Spleen (tissue), 11 donors: ENCODE results near the gene RNF41. TPM values are rescaled to one million over a fixed set of nuclear protein-coding genes. Genes with fewer than 3 reads are reported as not detected.
A peak's percentile ranks its signal among the peaks of the same experiment; 100 is the strongest.

Source experiments
- DNase-seq: peaks from one replicate; pipeline ENCODE4 v3.0.0-alpha.2; 2020
- H3K27ac ChIP-seq, 8 donors: fragments of 200-600 bp; sonication (generic) in 7 of 8; 1 replicate in 4 of 8; 2 replicates in 4 of 8; pipeline versions ENCODE4 v1.5.0 to v1.8.0; 2016 to 2021; ENCODE audit warnings: inconsistent platforms in 4 of 8, mild to moderate bottlenecking in 4 of 8, moderate library complexity in 1 of 8
- H3K27me3 ChIP-seq, 7 donors: fragments of 200-600 bp; sonication (generic) in 6 of 7; replicated peaks in 1 of 7; 1 replicate in 4 of 7; 2 replicates in 3 of 7; pipeline versions ENCODE4 v1.5.0 to v1.8.0; 2016 to 2021; ENCODE audit warnings: inconsistent platforms in 3 of 7, mild to moderate bottlenecking in 1 of 7
- H3K36me3 ChIP-seq, 6 donors: fragments of 200-600 bp; sonication (generic) in 5 of 6; 1 replicate in 4 of 6; 2 replicates in 2 of 6; pipeline versions ENCODE4 v1.5.0 to v1.8.0; 2016 to 2021; ENCODE audit warnings: inconsistent platforms in 2 of 6
- H3K4me1 ChIP-seq, 6 donors: fragments of 200-600 bp; sonication (generic) in 5 of 6; 1 replicate in 3 of 6; 2 replicates in 3 of 6; pipeline versions ENCODE4 v1.5.0 to v1.8.0; 2016 to 2021; ENCODE audit warnings: inconsistent platforms in 3 of 6
- H3K4me3 ChIP-seq, 8 donors: fragments of 200-600 bp; sonication (generic) in 7 of 8; 1 replicate in 4 of 8; 2 replicates in 4 of 8; pipeline versions ENCODE4 v1.5.0 to v1.8.0; 2016 to 2021; ENCODE audit warnings: inconsistent platforms in 4 of 8, mild to moderate bottlenecking in 4 of 8, moderate library complexity in 2 of 8
- H3K9me3 ChIP-seq, 8 donors: fragments of 200-600 bp; sonication (generic) in 7 of 8; 1 replicate in 4 of 8; 2 replicates in 4 of 8; pipeline versions ENCODE4 v1.5.0 to v1.8.0; 2016 to 2021; ENCODE audit warnings: inconsistent platforms in 4 of 8
- CTCF ChIP-seq, 11 experiments: fragments of 200-600 bp in 7 of 11; fragments of 450-650 bp in 4 of 11; sonication (generic) in 4 of 11; IDR thresholded peaks in 8 of 11; conservative IDR thresholded peaks in 3 of 11; 1 replicate in 7 of 11; 2 replicates in 4 of 11; pipeline versions ENCODE4 v1.4.0 to v1.8.0; 2016 to 2021; ENCODE audit warnings: antibody characterized with exemption in 11 of 11, inconsistent platforms in 4 of 11, mild to moderate bottlenecking in 1 of 11
- POLR2A ChIP-seq, 3 donors: fragments of 450-650 bp; IDR thresholded peaks; one replicate each; pipeline ENCODE4 v1.5.1; 2017; ENCODE audit warnings: antibody characterized with exemption in 3 of 3, mild to moderate bottlenecking in 1 of 3
- POLR2AphosphoS5 ChIP-seq, 3 donors: sonication (generic); formaldehyde crosslinking; IDR thresholded peaks; one replicate each; pipeline ENCODE4 v1.5.1; 2017; ENCODE audit warnings: antibody characterized with exemption in 3 of 3
- whole genome bisulfite sequencing, 5 donors: extraction: QIAGEN DNeasy Blood & Tissue Kit in 3 of 5; methylation state at CpG; one replicate each; pipeline versions ENCODE4 v1.1.5 to v1.1.7; 2013 to 2018; 5-methylcytosine and 5-hydroxymethylcytosine counted together
- intact Hi-C: fragments of 100-400 bp; cut with DNase I; formaldehyde crosslinking; loops from one replicate; pipeline ENCODE4 v1.15.0; 2023; ENCODE audit warnings: low total_unique reads
- polyA plus RNA-seq, 3 donors: library from polyadenylated mRNA; stranded (reverse); fragments of 200-250 nt; gene quantifications; one replicate each; pipeline ENCODE4 v1.2.1, GENCODE V29; 2013
- total RNA-seq, 7 donors: library from RNA; depleted of rRNA in 3 of 7; stranded (reverse); fragments of >200 nt in 3 of 7; fragmentation: NEBNext Ultra II Directional in 4 of 7; extraction: Animal tissue kit (Norgen Biotek cat#: 25700) in 4 of 7; gene quantifications; one replicate each; pipeline versions ENCODE4 v1.1.0 to v1.2.1, GENCODE V29; 2016 to 2021
- donor health status: healthy with polysubstance abuse.
- donor health status: DM: no; HTN: no; CAD: no; lungs with moderate emphysema.
- donor health status: DM: no; HTN: no; CAD: no.
- donor health status: Bipolar disorder and iron deficiency.
- donor health status: healthy.
- donor health status: DM: no; HTN: no; CAD: no.
- donor health status: DM: yes; HTN: yes; CAD: no.

The RNF41 gene
- total and polyA plus RNA-seq, 10 donors: 13.2 to 56.1 (median 45.0) TPM

- TF ChIP-seq POLR2A (IDR thresholded peaks at IDR 0.05): no peak
- TF ChIP-seq POLR2AphosphoS5 (IDR thresholded peaks at IDR 0.05): no peak
- peaks cover 0 to 14% (median 10%) of the 10 kb centered on the region in 6 donors for H3K36me3 ChIP-seq
- H3K27me3 ChIP-seq: no peaks in the 10 kb centered on the region
- intact Hi-C loops: loop anchor here (10.0 kb wide), 1 partner anchor 64 kb away; the partner anchor contains the start of gene ANKRD52
- peak overlapping the region; percentile 85 to 96 (median 94) for H3K27ac ChIP-seq
- H3K9me3 ChIP-seq: no peaks in the 10 kb centered on the region
- no peak for DNase-seq
- 24 to 31% (median 27%) methylated on average over 9 of the region's 9 CpGs for WGBS, 5 donors
- peak overlapping the region; percentile 57 to 94 (median 84) for H3K4me3 ChIP-seq
- H3K4me1 ChIP-seq: peaks cover 22 to 58% (median 35%) of the 10 kb centered on the region in 6 donors
Observed at GRCh38 chr12:56190695-56191155, 31.0 kb downstream of the RNF41 start.

- peaks cover 0 to 20% (median 16%) of the 10 kb centered on the region in 6 donors for H3K36me3 ChIP-seq
- TF ChIP-seq CTCF (IDR thresholded peaks at IDR 0.05 in 8 of 11, conservative IDR thresholded peaks at IDR 0.05 in 3 of 11) (peak in 4 of 11 experiments; percentile 7 to 35 (median 14)), POLR2A (IDR thresholded peaks at IDR 0.05) (no peak), POLR2AphosphoS5 (IDR thresholded peaks at IDR 0.05) (peak in 1 of 3 donors; percentile 24)
- peaks cover 22 to 58% (median 35%) of the 10 kb centered on the region in 6 donors for H3K4me1 ChIP-seq
- H3K27ac ChIP-seq: peak overlapping the region; percentile 85 to 96 (median 94)
- 1% methylated on average over 42 of the region's 42 CpGs for WGBS, 5 donors
- peak; percentile 90 for DNase-seq
- intact Hi-C loops: loop anchor here (2.0 to 10.0 kb wide), 2 partner anchors 63 to 65 kb away; partner anchors contain the start of gene ANKRD52
- H3K27me3 ChIP-seq: no peaks in the 10 kb centered on the region
- peak overlapping the region; percentile 57 to 94 (median 84) for H3K4me3 ChIP-seq
- H3K9me3 ChIP-seq: no peaks in the 10 kb centered on the region
Observed at GRCh38 chr12:56189918-56190694, 31.6 kb downstream of the RNF41 start.

GRCh38 chr12:56189099-56189917 lies 32.4 kb downstream of the RNF41 start, which contains the start of gene SMARCC2:
Gene SMARCC2, minus strand, starts transcription at chr12:56189483. Its CDS starts 22 bp downstream, at chr12:56189461.
- Histone ChIP-seq H3K27ac (peak within 1 kb of the TSS; percentile 85 to 96 (median 94)), H3K27me3 (no peaks in the 10 kb centered on the region), H3K4me3 (peak within 1 kb of the TSS; percentile 57 to 94 (median 84)), H3K9me3 (no peaks in the 10 kb centered on the region), H3K36me3 (peaks cover 0 to 28% (median 24%) of the 10 kb centered on the region in 6 donors), H3K4me1 (peaks cover 22 to 58% (median 35%) of the 10 kb centered on the region in 6 donors)
- intact Hi-C loops: loop anchor here (2.0 kb wide), 1 partner anchor 63 kb away; no protein-coding TSS in a partner anchor
- TF ChIP-seq POLR2A (IDR thresholded peaks at IDR 0.05) (no peak), CTCF (IDR thresholded peaks at IDR 0.05 in 8 of 11, conservative IDR thresholded peaks at IDR 0.05 in 3 of 11) (peak; percentile 19 to 92 (median 80)), POLR2AphosphoS5 (IDR thresholded peaks at IDR 0.05) (peak; percentile 72 to 77 (median 72))
- DNase-seq: peak; percentile 97
- 1% methylated on average over 31 to 91 of the region's 93 CpGs for WGBS, 5 donors

GRCh38 chr12:56188778-56189098 lies 33.0 kb downstream of the RNF41 start:
- H3K36me3 ChIP-seq: peaks cover 0 to 33% (median 29%) of the 10 kb centered on the region in 6 donors
- intact Hi-C loops: loop anchor here (2.0 kb wide), 1 partner anchor 62 kb away; no protein-coding TSS in a partner anchor
- peak overlapping the region; percentile 57 to 94 (median 84) for H3K4me3 ChIP-seq
- 0 to 2% (median 1%) methylated on average over 15 to 17 of the region's 17 CpGs for WGBS, 5 donors
- TF ChIP-seq POLR2AphosphoS5 (IDR thresholded peaks at IDR 0.05) (no peak), CTCF (IDR thresholded peaks at IDR 0.05 in 8 of 11, conservative IDR thresholded peaks at IDR 0.05 in 3 of 11) (no peak), POLR2A (IDR thresholded peaks at IDR 0.05) (no peak)
- H3K4me1 ChIP-seq: peaks cover 22 to 58% (median 35%) of the 10 kb centered on the region in 6 donors
- peak; percentile 87 for DNase-seq
- peak overlapping the region; percentile 80 to 96 (median 94) for H3K27ac ChIP-seq
- no peaks in the 10 kb centered on the region for H3K27me3 ChIP-seq
- H3K9me3 ChIP-seq: no peaks in the 10 kb centered on the region
